GM18870 (cell line): ENCODE results near the gene GLYR1.

Source experiments
- ATAC-seq: cut with Tn5 transposase; IDR thresholded peaks from one replicate; pipeline ENCODE4 v1.9.1; 2021; ENCODE audit warnings: moderate library complexity; ENCODE audit not compliant: unreplicated experiment

Gene GLYR1

DNA sequence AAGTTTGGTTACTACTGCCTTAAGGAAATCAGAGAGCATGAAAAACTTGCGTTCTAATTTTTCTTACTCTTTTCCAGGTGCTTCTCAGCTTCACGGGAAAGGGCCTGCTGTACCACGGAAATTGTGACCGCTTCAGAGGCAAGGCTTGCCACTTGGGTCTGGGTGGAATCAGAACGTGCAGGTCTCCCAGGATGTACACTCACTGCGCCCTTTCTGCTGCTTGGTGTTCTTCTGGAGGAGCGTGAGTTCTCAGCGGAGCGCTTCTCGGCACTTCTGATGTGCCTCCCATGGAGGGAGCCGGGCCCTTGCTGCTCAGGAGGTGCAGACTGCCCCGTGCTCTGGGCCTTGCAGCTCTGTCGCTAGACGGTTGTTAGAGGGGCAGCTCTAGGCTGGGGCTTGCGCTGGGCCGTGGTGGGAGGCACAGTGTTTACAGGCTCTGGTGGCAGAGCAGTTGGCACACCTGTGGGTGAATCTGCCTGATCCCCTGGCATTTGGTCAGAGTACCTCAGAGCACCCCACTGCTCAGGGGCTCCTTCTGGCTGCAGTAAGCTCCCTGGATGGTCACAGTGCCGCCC is 33.0 kb upstream of the GLYR1 start:
- ATAC-seq: no peak

DNA sequence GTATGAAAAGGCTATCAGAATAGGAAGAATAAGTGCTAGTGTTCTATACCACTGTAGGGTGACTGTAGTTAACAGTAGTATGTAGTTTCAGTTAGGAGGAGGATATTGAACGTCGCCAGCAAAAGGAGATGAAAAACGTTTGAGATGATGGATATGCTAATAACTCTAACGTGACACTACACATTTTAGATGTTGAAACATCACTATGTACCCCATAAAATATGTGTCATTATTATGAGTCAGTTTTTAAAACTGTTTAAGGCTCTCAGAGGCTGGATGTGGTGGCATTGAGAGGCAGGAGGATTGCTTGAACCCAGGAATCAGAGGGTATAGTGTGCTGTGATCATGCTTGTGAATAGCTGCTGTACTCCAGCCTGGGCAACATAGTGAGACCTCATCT is 32.0 kb upstream of the GLYR1 start:
- ATAC-seq: no peak

GRCh38 chr16:4877380-4877685 is 30.2 kb upstream of the GLYR1 start:
- no peak for ATAC-seq

- no peak for ATAC-seq
Observed at GRCh38 chr16:4876646-4877379, 29.7 kb upstream of the GLYR1 start.

GRCh38 chr16:4874666-4875065 is 27.6 kb upstream of the GLYR1 start:
- ATAC-seq: no peak

GRCh38 chr16:4873091-4873490 is 26.0 kb upstream of the GLYR1 start:
- ATAC-seq: no peak

- ATAC-seq: no peak
Observed at GRCh38 chr16:4871071-4871470, 24.0 kb upstream of the GLYR1 start.

- ATAC-seq: no peak
Observed at GRCh38 chr16:4870138-4870671, 23.1 kb upstream of the GLYR1 start.

DNA sequence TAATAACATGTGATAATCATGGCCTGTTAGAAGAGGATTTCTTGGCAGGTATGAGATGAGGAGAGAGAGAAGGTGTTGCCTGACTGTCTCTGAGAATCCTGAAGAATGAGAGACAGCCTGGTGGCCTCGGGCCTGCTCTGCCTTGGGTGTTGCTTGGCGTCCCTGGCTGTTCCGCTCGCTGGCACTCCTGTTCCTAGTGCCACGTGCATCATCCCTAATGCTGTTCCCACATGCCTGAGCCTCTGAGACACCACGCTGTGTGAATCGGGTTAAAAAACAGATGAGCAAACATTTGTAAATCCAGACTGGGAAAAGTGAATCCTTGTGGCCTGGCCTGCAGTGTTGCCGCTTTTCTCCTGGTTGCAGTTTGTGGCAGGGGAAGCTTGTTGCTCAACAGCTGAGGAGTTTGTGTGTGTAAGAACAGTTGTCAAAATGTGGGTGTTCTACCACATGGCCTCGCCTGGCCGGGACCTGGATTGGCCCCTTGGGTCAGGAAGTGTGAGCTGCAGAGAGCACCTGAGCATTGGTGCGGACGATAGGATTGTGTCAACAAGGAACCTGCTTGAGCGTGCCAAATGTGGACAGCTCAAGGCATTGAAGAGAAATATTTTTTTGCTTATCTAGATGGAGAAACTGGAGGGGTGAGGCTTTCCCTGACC is 22.2 kb upstream of the GLYR1 start:
- ATAC-seq: no peak

GRCh38 chr16:4868535-4868934 is 21.4 kb upstream of the GLYR1 start:
- no peak for ATAC-seq

GRCh38 chr16:4868026-4868425 is 20.9 kb upstream of the GLYR1 start:
- ATAC-seq: no peak

DNA sequence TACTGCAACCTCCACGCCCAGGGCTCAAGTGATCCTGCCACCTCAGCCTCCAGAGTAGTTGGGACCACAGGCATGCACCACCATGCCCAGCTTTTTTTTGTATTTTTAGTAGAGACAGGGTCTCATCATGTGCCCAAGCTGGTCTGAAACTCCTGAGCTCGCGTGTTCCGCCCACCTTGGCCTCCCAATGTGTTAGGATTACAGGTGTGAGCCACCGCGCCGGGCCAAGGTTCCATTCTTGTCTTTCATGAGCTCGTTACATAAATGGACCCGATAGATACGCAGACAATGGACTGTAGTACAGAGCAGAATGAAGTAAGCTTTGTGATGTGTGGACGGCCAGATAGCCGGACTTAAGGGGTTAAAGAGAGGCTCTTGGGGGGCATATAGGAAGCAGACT is 19.5 kb upstream of the GLYR1 start:
- no peak for ATAC-seq

DNA sequence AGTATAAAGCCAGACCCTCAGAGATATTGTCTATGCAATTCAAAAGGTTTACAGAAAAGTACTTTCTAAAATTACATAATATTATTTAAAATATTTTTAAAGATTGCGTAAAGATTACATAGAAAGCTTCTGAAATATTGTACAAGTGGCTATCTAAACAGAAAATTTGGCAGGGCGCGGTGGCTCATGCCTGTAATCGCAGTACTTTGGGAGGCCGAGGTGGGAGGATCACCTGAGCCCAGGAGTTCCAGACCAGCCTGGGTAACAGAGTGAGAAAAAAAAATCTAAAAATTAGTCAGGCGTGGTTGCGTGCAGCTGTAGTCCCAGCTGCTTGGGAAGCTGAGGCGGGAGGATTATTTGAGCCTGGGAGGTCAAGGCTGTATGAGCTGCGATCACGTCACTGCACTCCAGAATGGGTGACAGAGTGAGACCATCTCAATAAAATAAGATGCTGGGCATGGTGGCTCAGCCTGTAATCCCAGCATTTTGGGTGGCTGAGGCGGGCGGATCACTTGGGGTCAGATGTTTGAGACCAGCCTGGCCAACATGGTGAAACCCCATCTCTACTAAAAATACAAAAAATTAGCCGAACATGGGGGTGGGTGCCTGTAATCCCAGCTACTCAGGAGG is 18.3 kb upstream of the GLYR1 start:
- no peak for ATAC-seq

DNA sequence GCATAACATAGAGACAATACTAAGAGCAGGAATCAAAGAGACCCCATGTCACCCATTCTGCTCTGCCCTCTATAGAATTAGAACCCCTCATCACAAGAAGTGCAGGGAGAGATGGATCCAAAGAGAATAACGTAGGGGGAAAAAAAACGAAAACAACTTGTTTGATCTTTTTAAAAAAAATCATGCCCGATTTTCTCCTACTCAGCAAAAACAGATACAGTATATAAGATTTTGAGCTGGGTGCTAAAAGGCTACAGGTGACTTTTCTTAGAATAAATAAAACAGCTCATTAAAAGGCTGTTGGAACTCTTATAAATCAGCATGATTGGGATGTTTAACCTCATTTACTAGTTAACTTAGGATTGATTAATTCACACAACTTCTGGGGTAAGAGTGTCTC is 17.6 kb upstream of the GLYR1 start:
- ATAC-seq: no peak

DNA sequence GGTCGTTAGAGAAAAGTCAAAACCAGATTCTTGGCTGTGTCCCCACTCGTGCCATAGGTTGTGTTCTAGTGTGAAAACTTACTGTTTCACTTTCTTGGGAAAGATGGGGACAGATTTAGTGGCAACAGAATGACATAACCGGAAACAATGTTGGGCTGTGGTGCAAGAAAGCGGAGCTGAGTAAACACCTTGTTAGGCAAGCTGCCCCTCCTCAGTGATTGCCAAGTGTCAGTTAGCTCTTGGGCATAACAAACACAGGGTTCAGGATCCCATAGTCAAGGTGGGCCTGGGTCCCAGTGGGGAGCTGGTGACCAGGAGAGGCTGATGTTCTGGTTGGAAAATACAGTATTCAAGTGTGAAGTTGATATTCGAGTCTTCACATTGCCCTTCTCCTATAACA is 15.6 kb upstream of the GLYR1 start:
- no peak for ATAC-seq

GRCh38 chr16:4860727-4861342 is 13.7 kb upstream of the GLYR1 start:
- ATAC-seq: no peak

- no peak for ATAC-seq
Observed at GRCh38 chr16:4859900-4860255, 12.8 kb upstream of the GLYR1 start.

GRCh38 chr16:4859190-4859899 is 12.3 kb upstream of the GLYR1 start:
- no peak for ATAC-seq

DNA sequence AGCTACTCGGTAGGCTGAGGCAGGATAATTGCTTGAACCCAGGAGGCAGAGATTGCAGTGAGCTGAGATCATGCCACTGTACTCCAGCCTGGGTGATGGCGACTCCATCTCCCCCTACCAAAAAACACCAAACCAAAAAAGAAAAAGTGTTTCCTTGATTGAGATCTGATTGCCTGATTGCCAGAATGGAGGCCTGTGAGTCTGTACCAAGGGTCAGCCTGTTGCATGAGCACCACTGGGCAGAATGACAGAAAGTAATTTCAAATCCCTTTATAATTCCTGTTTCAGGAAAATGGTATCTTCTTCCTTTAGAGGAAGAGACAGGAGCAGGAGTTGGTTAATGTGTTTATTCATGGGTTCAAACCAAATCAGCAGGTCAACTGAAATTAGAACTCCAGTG is 8.7 kb upstream of the GLYR1 start:
- ATAC-seq: no peak

GRCh38 chr16:4855371-4855770 is 8.3 kb upstream of the GLYR1 start:
- ATAC-seq: no peak
